A549 treated with ZK216348 at 1 μM for 4 hours (cell line): ENCODE results near the gene P2RY2. TPM values are rescaled to one million over a fixed set of nuclear protein-coding genes. Genes with fewer than 3 reads are reported as not detected.

Experiments used
- total RNA-seq: library from RNA; stranded (reverse); fragments of 200-300 nt; extraction: Qiagen RNA extraction; gene quantifications from 5 replicates; pipeline ENCODE4 v1.2.3, GENCODE V29; 2022; ENCODE audit warnings: low read depth

Gene P2RY2
- total RNA-seq = 7.2 to 15.2 TPM (median 12.8 TPM) in 5 replicates

DNA sequence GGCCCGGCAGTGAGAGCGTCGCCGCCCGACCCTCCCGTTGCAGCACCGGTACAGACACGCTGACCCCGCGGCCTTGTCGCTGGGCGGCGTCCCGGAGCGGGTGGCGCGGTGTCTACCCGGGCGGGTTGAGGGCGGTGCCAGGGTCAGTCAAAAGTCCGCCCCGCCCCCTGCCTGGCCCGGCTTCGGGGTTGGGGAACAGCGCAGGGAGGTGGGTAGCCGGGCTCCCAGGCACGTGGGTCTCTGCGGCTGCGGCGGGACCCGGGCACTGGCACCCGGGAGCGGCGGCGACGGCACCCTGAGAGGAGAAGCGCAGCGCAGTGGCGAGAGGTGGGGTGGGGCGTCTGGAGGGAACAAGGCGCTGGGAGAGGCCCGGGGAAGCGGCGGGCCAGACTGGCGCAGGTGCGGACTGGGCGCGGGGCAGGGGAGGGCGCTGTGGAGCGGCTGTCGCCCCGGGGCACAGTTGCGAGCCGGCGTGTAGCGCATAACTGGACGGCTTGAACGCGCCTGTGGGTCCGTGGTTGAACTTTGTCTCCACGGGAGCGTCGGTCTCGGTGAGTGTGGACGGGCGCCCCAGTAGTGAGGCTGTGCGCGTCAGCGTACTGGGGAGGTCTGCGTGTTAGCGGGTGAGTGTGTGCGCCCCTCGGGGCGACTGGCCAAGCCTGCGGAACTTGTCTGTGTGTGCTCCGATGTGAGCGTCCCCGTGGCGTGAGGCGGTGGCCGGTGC is at the start of gene P2RY2:
P2RY2 (plus strand) TSS at position 176 of the 724 bp plus-strand sequence. CDS start 15,879 bp downstream, outside the sequence.

DNA sequence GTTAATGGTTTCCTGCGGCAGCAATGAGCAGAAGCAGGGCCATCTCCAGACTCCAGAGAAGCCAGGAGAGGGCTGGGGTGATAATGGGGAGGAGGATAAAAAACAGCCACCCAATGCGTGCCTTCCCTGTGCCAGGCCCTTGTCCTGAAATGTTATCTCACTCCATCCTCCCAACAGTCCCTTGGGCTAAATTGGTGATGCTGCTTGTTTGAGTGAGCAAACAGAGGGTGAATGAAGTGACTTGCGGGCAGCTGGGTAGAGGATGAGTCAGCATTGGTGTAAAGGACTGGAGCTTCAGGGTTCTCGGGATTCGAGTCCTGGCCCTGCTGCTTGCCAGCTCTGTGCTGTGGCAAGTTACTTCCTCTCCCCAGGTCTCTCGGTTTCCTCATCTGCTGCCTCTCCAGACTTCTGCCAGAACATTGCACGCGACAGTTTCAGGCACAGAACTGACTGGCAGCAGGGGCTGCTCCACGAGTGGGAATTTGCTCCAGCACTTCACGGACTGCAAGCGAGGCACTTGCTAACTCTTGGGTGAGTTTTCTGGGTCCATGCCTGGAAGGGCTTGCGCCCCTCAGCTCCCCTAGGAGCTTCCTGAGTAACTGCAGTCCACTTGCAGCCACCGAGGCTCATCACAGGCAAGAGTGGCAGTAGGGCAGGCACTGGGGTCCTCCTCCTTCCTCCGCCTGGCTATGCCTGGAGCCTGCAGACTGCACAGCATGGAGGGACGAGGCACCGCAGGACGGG is 54.0 kb downstream of the P2RY2 start, which contains the start of gene P2RY6:
P2RY6 (plus strand) TSS at position 403 of the 744 bp plus-strand sequence. CDS start 24,181 bp downstream, outside the sequence.

Other genes with a start within 250 kb of the P2RY2 start
- gene FCHSD2, start 76.0 kb upstream of the P2RY2 start, total RNA-seq = 8.7 to 11.9 TPM (median 9.0 TPM) in 5 replicates
- gene P2RY6, start 54.1 kb downstream of the P2RY2 start, total RNA-seq = 3.9 to 12.7 TPM (median 8.7 TPM) in 5 replicates
- 5.9 to 15.8 TPM (median 13.9 TPM) in 5 replicates for gene ARHGEF17, start 90.0 kb downstream of the P2RY2 start, total RNA-seq
- gene RELT, start 158.1 kb downstream of the P2RY2 start, total RNA-seq = 5.2 to 8.8 TPM (median 7.7 TPM) in 5 replicates